Osteoblast (primary cell): ENCODE data around the gene TENM3. TPM values are rescaled to one million over a fixed set of nuclear protein-coding genes. Genes with fewer than 3 reads are reported as not detected.

Experiments used
- DNase-seq: peaks from one replicate; pipeline ENCODE4 v3.0.0; 2011; ENCODE audit warnings: low spot score, mixed read lengths; ENCODE audit not compliant: insufficient read length; ENCODE audit errors: missing footprints
- H2AFZ ChIP-seq: 2 replicates; pipeline ENCODE4 v1.6.0; 2011; ENCODE audit warnings: mild to moderate bottlenecking, low read length
- H3K27ac ChIP-seq: 2 replicates; pipeline ENCODE4 v1.5.1; 2011; ENCODE audit warnings: mild to moderate bottlenecking, low read depth, low read length, moderate library complexity
- H3K27me3 ChIP-seq: 2 replicates; pipeline ENCODE4 v1.6.0; 2012; ENCODE audit warnings: mild to moderate bottlenecking, control low read depth, inconsistent platforms, low read length, moderate library complexity; ENCODE audit not compliant: insufficient read depth
- H3K36me3 ChIP-seq: 2 replicates; pipeline ENCODE4 v1.5.1; 2011; ENCODE audit warnings: mild to moderate bottlenecking, low read length, control low read depth, moderate library complexity; ENCODE audit not compliant: insufficient read depth
- H3K4me1 ChIP-seq: 2 replicates; pipeline ENCODE4 v1.5.1; 2011; ENCODE audit warnings: mild to moderate bottlenecking, low read length, control low read depth, moderate library complexity; ENCODE audit not compliant: insufficient read depth
- H3K4me2 ChIP-seq: 2 replicates; pipeline ENCODE4 v1.6.0; 2011; ENCODE audit warnings: mild to moderate bottlenecking, low read length; ENCODE audit not compliant: insufficient read depth
- H3K4me3 ChIP-seq: fragments of 200-600 bp; sonication (generic); 3 replicates; pipeline ENCODE4 v1.5.1; 2012; ENCODE audit warnings: mild to moderate bottlenecking, low read length, inconsistent platforms; ENCODE audit not compliant: insufficient read depth
- H3K79me2 ChIP-seq: 2 replicates; pipeline ENCODE4 v1.6.0; 2012; ENCODE audit warnings: mild to moderate bottlenecking, low read length, control low read depth, inconsistent platforms; ENCODE audit not compliant: insufficient read depth
- H3K9me3 ChIP-seq: 2 replicates; pipeline ENCODE4 v1.5.1; 2011; ENCODE audit warnings: low read depth, low read length, control low read depth
- H4K20me1 ChIP-seq: 2 replicates; pipeline ENCODE4 v1.6.0; 2012; ENCODE audit warnings: mild to moderate bottlenecking, low read length, control low read depth; ENCODE audit not compliant: insufficient read depth
- CTCF ChIP-seq: IDR thresholded peaks from 2 replicates; pipeline ENCODE4 v1.5.1; 2011; ENCODE audit warnings: mild to moderate bottlenecking, low read depth, low read length, moderate library complexity; ENCODE audit errors: extremely low read depth
- total RNA-seq: library from RNA; depleted of rRNA; stranded (reverse); fragments of >200 nt; gene quantifications from 2 replicates; pipeline ENCODE4 v1.2.3, GENCODE V29; 2012

Gene TENM3
- total RNA-seq, 1 donor = 59.0 TPM

- Histone ChIP-seq H3K27ac (no peak overlapping the region), H3K79me2 (no peaks in the 10 kb centered on the region), H4K20me1 (no peaks in the 10 kb centered on the region), H3K4me1 (no peaks in the 10 kb centered on the region), H3K4me3 (no peak overlapping the region), H3K4me2 (no peak overlapping the region), H3K9me3 (no peaks in the 10 kb centered on the region), H3K27me3 (no peaks in the 10 kb centered on the region), H2AFZ (no peak overlapping the region), H3K36me3 (no peaks in the 10 kb centered on the region)
- TF ChIP-seq CTCF = no peak
- no peak for DNase-seq
Measured at GRCh38 chr4:182765987-182766856, 523.0 kb downstream of the TENM3 start.

GRCh38 chr4:182766857-182767250 is 523.7 kb downstream of the TENM3 start:
- Histone ChIP-seq H3K9me3 (no peaks in the 10 kb centered on the region), H4K20me1 (no peaks in the 10 kb centered on the region), H3K4me3 (no peak overlapping the region), H3K4me2 (no peak overlapping the region), H3K79me2 (no peaks in the 10 kb centered on the region), H3K27ac (no peak overlapping the region), H3K27me3 (no peaks in the 10 kb centered on the region), H2AFZ (no peak overlapping the region), H3K36me3 (no peaks in the 10 kb centered on the region), H3K4me1 (no peaks in the 10 kb centered on the region)
- no peak for DNase-seq
- no peak for TF ChIP-seq CTCF

GRCh38 chr4:182768838-182769237 is 525.6 kb downstream of the TENM3 start:
- no peaks in the 10 kb centered on the region for H3K9me3 ChIP-seq
- no peaks in the 10 kb centered on the region for H3K36me3 ChIP-seq
- no peaks in the 10 kb centered on the region for H3K27me3 ChIP-seq
- no peak for TF ChIP-seq CTCF
- H3K4me2 ChIP-seq = no peak overlapping the region
- H3K4me3 ChIP-seq = no peak overlapping the region
- H4K20me1 ChIP-seq = no peaks in the 10 kb centered on the region
- no peaks in the 10 kb centered on the region for H3K79me2 ChIP-seq
- H2AFZ ChIP-seq = no peak overlapping the region
- no peak for DNase-seq
- no peak overlapping the region for H3K27ac ChIP-seq
- no peaks in the 10 kb centered on the region for H3K4me1 ChIP-seq

- H3K27me3 ChIP-seq = no peaks in the 10 kb centered on the region
- H3K4me1 ChIP-seq = no peaks in the 10 kb centered on the region
- H3K9me3 ChIP-seq = no peaks in the 10 kb centered on the region
- H3K4me2 ChIP-seq = no peak overlapping the region
- H3K36me3 ChIP-seq = no peaks in the 10 kb centered on the region
- no peak overlapping the region for H2AFZ ChIP-seq
- H3K27ac ChIP-seq = no peak overlapping the region
- H3K79me2 ChIP-seq = no peaks in the 10 kb centered on the region
- no peak for TF ChIP-seq CTCF
- H3K4me3 ChIP-seq = no peak overlapping the region
- no peak for DNase-seq
- no peaks in the 10 kb centered on the region for H4K20me1 ChIP-seq
Measured at GRCh38 chr4:182770259-182770995, 527.2 kb downstream of the TENM3 start.
